HepG2 (cell line): ENCODE results near the gene MIF. TPM values are rescaled to one million over a fixed set of nuclear protein-coding genes. Genes with fewer than 3 reads are reported as not detected.

Experiments used
- BRCA1 ChIP-seq: sonication (generic); formaldehyde crosslinking; IDR thresholded peaks from 2 replicates; pipeline ENCODE4 v1.4.0; 2020; ENCODE audit warnings: missing genetic modification reagents
- FIP1L1 ChIP-seq: fragments of 200-400 bp; formaldehyde crosslinking; IDR thresholded peaks from 2 replicates; pipeline ENCODE4 v1.6.1; 2018; ENCODE audit warnings: low read depth, mild to moderate bottlenecking, low read length, moderate library complexity, borderline replicate concordance; ENCODE audit not compliant: insufficient read depth
- FOXA1 ChIP-seq, 2 experiments: fragments of 450-650 bp in 1 of 2; sonication (generic) in 1 of 2; formaldehyde crosslinking in 1 of 2; IDR thresholded peaks; 2 replicates each; pipeline versions ENCODE4 v1.4.0 to v1.6.1; 2016 to 2020; ENCODE audit warnings: missing genetic modification reagents in 1 of 2
- MXD4 ChIP-seq: IDR thresholded peaks from 2 replicates; pipeline ENCODE4 v1.6.1; 2016; ENCODE audit warnings: mild to moderate bottlenecking, missing biosample characterization, missing genetic modification reagents
- SCMH1 ChIP-seq: sonication (generic); formaldehyde crosslinking; IDR thresholded peaks from 2 replicates; pipeline ENCODE4 v1.9.0; 2021; ENCODE audit warnings: missing genetic modification reagents, mild to moderate bottlenecking, borderline replicate concordance
- SRSF1 ChIP-seq: fragments of 200-400 bp; formaldehyde crosslinking; optimal IDR thresholded peaks from 2 replicates; pipeline ENCODE3; 2017; ENCODE audit warnings: mild to moderate bottlenecking, low read depth, low read length, moderate library complexity
- TSC22D2 ChIP-seq: sonication (generic); formaldehyde crosslinking; IDR thresholded peaks from 2 replicates; pipeline ENCODE4 v1.5.1; 2020; ENCODE audit warnings: missing genetic modification reagents, mild to moderate bottlenecking, borderline replicate concordance
- ZBTB7A ChIP-seq: sonication (generic); formaldehyde crosslinking; IDR thresholded peaks from 2 replicates; pipeline ENCODE4 v1.8.0; 2022; ENCODE audit warnings: mild to moderate bottlenecking, missing genetic modification reagents
- ZFP36 ChIP-seq: fragments of 150-350 bp; IDR thresholded peaks from 2 replicates; pipeline ENCODE4 v1.6.1; 2018; ENCODE audit warnings: borderline replicate concordance, low read length, low read depth; ENCODE audit not compliant: partially characterized antibody
- ZNF350 ChIP-seq: sonication (generic); formaldehyde crosslinking; IDR thresholded peaks from 2 replicates; pipeline ENCODE4 v1.4.0; 2020; ENCODE audit warnings: mild to moderate bottlenecking, low read depth, missing genetic modification reagents, borderline replicate concordance
- ZNF552 ChIP-seq: sonication (generic); formaldehyde crosslinking; IDR thresholded peaks from 2 replicates; pipeline ENCODE4 v1.9.0; 2022; ENCODE audit warnings: missing genetic modification reagents, mild to moderate bottlenecking, borderline replicate concordance
- ZNF577 ChIP-seq: sonication (generic); formaldehyde crosslinking; IDR thresholded peaks from 2 replicates; pipeline ENCODE4 v1.4.0; 2020; ENCODE audit warnings: mild to moderate bottlenecking, low read depth, missing genetic modification reagents, borderline replicate concordance
- ZNF850 ChIP-seq: sonication (generic); formaldehyde crosslinking; conservative IDR thresholded peaks from 2 replicates; pipeline ENCODE4 v1.9.0; 2021; ENCODE audit warnings: mild to moderate bottlenecking, missing genetic modification reagents
- polyA plus RNA-seq, 8 experiments: library from polyadenylated mRNA; depleted of rRNA in 3 of 8; stranded (reverse) in 7 of 8; unstranded in 1 of 8; fragments of >200 nt; fragmentation: Illumina TruSeq in 4 of 8; extraction: Trizol in 4 of 8; gene quantifications; 2 replicates each; pipeline versions ENCODE4 v1.2.1 to v1.2.3, GENCODE V29; 2011 to 2016; ENCODE audit warnings: low read depth in 4 of 8, missing spikeins in 1 of 8, mixed read lengths in 1 of 8; ENCODE audit not compliant: insufficient read depth in 1 of 8
- total RNA-seq, 5 experiments: library from RNA; depleted of rRNA; stranded (reverse); fragments of >200 nt; fragmentation: Illumina TruSeq; extraction: Trizol; gene quantifications; 2 replicates each; pipeline ENCODE4 v1.2.3, GENCODE V29; 2016; ENCODE audit warnings: low read depth in 1 of 5
- TF ChIP-seq, protein P1 (sequence below): sonication (generic); formaldehyde crosslinking; IDR thresholded peaks from 2 replicates; pipeline ENCODE4 v1.4.0; 2020; ENCODE audit warnings: mild to moderate bottlenecking, missing genetic modification reagents
- TF ChIP-seq, protein P2 (sequence below): sonication (generic); formaldehyde crosslinking; conservative IDR thresholded peaks from 2 replicates; pipeline ENCODE4 v1.5.0; 2020; ENCODE audit warnings: missing genetic modification reagents
- TF ChIP-seq, protein P3 (sequence below): sonication (generic); formaldehyde crosslinking; IDR thresholded peaks from 2 replicates; pipeline ENCODE4 v1.5.1; 2020; ENCODE audit warnings: missing genetic modification reagents, mild to moderate bottlenecking, borderline replicate concordance
- TF ChIP-seq, protein P4 (sequence below): IDR thresholded peaks from 2 replicates; pipeline ENCODE4 v1.6.1; 2016; ENCODE audit warnings: missing compliant biosample characterization, missing genetic modification reagents, borderline replicate concordance
- TF ChIP-seq, protein P5 (sequence below): sonication (generic); formaldehyde crosslinking; IDR thresholded peaks from 2 replicates; pipeline ENCODE4 v1.4.0; 2020; ENCODE audit warnings: missing genetic modification reagents, borderline replicate concordance

MIF gene
- total and polyA plus RNA-seq, 2 of the 13 experiments (the other 11 are each of a cell fraction or from before 2014, with no cell fraction given), result 634 to 675 TPM

DNA sequence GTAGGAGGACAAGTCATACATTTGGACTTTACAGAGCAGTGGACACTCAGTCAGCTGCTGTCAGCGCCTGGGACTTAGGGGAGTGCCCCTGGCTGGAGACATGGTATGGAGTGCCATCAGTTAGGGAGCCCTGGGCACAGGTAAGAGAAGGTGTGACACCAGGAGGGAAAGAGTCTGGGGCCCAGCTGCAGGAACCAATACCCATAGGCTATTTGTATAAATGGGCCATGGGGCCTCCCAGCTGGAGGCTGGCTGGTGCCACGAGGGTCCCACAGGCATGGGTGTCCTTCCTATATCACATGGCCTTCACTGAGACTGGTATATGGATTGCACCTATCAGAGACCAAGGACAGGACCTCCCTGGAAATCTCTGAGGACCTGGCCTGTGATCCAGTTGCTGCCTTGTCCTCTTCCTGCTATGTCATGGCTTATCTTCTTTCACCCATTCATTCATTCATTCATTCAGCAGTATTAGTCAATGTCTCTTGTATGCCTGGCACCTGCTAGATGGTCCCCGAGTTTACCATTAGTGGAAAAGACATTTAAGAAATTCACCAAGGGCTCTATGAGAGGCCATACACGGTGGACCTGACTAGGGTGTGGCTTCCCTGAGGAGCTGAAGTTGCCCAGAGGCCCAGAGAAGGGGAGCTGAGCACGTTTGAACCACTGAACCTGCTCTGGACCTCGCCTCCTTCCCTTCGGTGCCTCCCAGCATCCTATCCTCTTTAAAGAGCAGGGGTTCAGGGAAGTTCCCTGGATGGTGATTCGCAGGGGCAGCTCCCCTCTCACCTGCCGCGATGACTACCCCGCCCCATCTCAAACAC, 850 bp upstream of the MIF start (continued):
- TF ChIP-seq, protein P1, sequence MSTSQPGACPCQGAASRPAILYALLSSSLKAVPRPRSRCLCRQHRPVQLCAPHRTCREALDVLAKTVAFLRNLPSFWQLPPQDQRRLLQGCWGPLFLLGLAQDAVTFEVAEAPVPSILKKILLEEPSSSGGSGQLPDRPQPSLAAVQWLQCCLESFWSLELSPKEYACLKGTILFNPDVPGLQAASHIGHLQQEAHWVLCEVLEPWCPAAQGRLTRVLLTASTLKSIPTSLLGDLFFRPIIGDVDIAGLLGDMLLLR, result peak; percentile 13; the same call in 1 of the 2 replicates
- 0 out of 2 replicates have a peak, but pooled peaks have one; percentile 18 for TF ChIP-seq BRCA1 (CRISPR knock-in tag)
- TF ChIP-seq, protein P2, sequence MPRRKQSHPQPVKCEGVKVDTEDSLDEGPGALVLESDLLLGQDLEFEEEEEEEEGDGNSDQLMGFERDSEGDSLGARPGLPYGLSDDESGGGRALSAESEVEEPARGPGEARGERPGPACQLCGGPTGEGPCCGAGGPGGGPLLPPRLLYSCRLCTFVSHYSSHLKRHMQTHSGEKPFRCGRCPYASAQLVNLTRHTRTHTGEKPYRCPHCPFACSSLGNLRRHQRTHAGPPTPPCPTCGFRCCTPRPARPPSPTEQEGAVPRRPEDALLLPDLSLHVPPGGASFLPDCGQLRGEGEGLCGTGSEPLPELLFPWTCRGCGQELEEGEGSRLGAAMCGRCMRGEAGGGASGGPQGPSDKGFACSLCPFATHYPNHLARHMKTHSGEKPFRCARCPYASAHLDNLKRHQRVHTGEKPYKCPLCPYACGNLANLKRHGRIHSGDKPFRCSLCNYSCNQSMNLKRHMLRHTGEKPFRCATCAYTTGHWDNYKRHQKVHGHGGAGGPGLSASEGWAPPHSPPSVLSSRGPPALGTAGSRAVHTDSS (CRISPR knock-in tag), result no peak
- no peak for TF ChIP-seq ZNF577 (CRISPR knock-in tag)
- 0 out of 2 replicates have a peak, but pooled peaks have one; percentile 86 for TF ChIP-seq ZNF850 (CRISPR knock-in tag)
- TF ChIP-seq ZNF350, result no peak
- no peak for TF ChIP-seq SRSF1
- TF ChIP-seq ZBTB7A (CRISPR knock-in tag), result 0 out of 2 replicates have a peak, but pooled peaks have one; percentile 3
- TF ChIP-seq MXD4 (CRISPR knock-in tag), result no peak
- TF ChIP-seq FIP1L1, result no peak
- TF ChIP-seq, protein P3, sequence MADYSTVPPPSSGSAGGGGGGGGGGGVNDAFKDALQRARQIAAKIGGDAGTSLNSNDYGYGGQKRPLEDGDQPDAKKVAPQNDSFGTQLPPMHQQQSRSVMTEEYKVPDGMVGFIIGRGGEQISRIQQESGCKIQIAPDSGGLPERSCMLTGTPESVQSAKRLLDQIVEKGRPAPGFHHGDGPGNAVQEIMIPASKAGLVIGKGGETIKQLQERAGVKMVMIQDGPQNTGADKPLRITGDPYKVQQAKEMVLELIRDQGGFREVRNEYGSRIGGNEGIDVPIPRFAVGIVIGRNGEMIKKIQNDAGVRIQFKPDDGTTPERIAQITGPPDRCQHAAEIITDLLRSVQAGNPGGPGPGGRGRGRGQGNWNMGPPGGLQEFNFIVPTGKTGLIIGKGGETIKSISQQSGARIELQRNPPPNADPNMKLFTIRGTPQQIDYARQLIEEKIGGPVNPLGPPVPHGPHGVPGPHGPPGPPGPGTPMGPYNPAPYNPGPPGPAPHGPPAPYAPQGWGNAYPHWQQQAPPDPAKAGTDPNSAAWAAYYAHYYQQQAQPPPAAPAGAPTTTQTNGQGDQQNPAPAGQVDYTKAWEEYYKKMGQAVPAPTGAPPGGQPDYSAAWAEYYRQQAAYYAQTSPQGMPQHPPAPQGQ (CRISPR knock-in tag), result 0 out of 2 replicates have a peak, but pooled peaks have one; percentile 27
- TF ChIP-seq, protein P4, sequence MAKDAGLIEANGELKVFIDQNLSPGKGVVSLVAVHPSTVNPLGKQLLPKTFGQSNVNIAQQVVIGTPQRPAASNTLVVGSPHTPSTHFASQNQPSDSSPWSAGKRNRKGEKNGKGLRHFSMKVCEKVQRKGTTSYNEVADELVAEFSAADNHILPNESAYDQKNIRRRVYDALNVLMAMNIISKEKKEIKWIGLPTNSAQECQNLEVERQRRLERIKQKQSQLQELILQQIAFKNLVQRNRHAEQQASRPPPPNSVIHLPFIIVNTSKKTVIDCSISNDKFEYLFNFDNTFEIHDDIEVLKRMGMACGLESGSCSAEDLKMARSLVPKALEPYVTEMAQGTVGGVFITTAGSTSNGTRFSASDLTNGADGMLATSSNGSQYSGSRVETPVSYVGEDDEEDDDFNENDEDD, result no peak
- TF ChIP-seq ZFP36, result no peak
- TF ChIP-seq ZNF552 (CRISPR knock-in tag), result no peak; the same call in 1 of the 2 replicates
- TF ChIP-seq FOXA1 (IDR thresholded peaks at IDR 0.05), result no peak
- no peak for TF ChIP-seq FOXA1 (CRISPR knock-in tag; IDR thresholded peaks at IDR 0.05)
- TF ChIP-seq TSC22D2, result no peak
- TF ChIP-seq, protein P5, sequence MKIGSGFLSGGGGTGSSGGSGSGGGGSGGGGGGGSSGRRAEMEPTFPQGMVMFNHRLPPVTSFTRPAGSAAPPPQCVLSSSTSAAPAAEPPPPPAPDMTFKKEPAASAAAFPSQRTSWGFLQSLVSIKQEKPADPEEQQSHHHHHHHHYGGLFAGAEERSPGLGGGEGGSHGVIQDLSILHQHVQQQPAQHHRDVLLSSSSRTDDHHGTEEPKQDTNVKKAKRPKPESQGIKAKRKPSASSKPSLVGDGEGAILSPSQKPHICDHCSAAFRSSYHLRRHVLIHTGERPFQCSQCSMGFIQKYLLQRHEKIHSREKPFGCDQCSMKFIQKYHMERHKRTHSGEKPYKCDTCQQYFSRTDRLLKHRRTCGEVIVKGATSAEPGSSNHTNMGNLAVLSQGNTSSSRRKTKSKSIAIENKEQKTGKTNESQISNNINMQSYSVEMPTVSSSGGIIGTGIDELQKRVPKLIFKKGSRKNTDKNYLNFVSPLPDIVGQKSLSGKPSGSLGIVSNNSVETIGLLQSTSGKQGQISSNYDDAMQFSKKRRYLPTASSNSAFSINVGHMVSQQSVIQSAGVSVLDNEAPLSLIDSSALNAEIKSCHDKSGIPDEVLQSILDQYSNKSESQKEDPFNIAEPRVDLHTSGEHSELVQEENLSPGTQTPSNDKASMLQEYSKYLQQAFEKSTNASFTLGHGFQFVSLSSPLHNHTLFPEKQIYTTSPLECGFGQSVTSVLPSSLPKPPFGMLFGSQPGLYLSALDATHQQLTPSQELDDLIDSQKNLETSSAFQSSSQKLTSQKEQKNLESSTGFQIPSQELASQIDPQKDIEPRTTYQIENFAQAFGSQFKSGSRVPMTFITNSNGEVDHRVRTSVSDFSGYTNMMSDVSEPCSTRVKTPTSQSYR (CRISPR knock-in tag), result no peak
- TF ChIP-seq SCMH1 (CRISPR knock-in tag), result no peak
